Heart left ventricle (tissue), 16 donors: ENCODE data around the gene LHX6. TPM values are rescaled to one million over a fixed set of nuclear protein-coding genes. Genes with fewer than 3 reads are reported as not detected.

Experiments
- ATAC-seq, 4 donors: fragments of 200-7000 bp; cut with Tn5 transposase; one replicate each; pipeline ENCODE4 v1.9.1; 2020 to 2022; ENCODE audit warnings: moderate library complexity in 4 of 4, mild to moderate bottlenecking in 3 of 4, moderate number of reproducible peaks in 1 of 4
- DNase-seq, 5 donors: peaks; one replicate each; pipeline ENCODE4 v3.0.0-alpha.2; 2020
- H3K27ac ChIP-seq, 12 donors: fragments of 200-600 bp; sonication (generic) in 4 of 12; one replicate each; pipeline versions ENCODE4 v1.5.0 to v1.8.0; 2016 to 2022; ENCODE audit warnings: mild to moderate bottlenecking in 2 of 12
- H3K27me3 ChIP-seq, 9 donors: fragments of 200-600 bp; sonication (generic) in 2 of 9; one replicate each; pipeline versions ENCODE4 v1.5.1 to v1.8.0; 2016 to 2022; ENCODE audit warnings: mild to moderate bottlenecking in 3 of 9
- H3K36me3 ChIP-seq, 9 donors: fragments of 200-600 bp; sonication (generic) in 2 of 9; one replicate each; pipeline versions ENCODE4 v1.5.0 to v1.8.0; 2018 to 2022; ENCODE audit warnings: mild to moderate bottlenecking in 2 of 9
- H3K4me1 ChIP-seq, 12 donors: fragments of 200-600 bp; sonication (generic) in 4 of 12; one replicate each; pipeline versions ENCODE4 v1.5.0 to v1.8.0; 2016 to 2022; ENCODE audit warnings: mild to moderate bottlenecking in 3 of 12
- H3K4me3 ChIP-seq, 12 donors: fragments of 200-600 bp; sonication (generic) in 4 of 12; one replicate each; pipeline versions ENCODE4 v1.5.0 to v1.8.0; 2017 to 2022; ENCODE audit warnings: mild to moderate bottlenecking in 9 of 12, moderate library complexity in 4 of 12
- H3K9me3 ChIP-seq, 12 donors: fragments of 200-600 bp; sonication (generic) in 4 of 12; one replicate each; pipeline versions ENCODE4 v1.5.0 to v1.8.0; 2016 to 2022; ENCODE audit warnings: mild to moderate bottlenecking in 1 of 12
- CTCF ChIP-seq, 12 donors: fragments of 200-600 bp; sonication (generic) in 4 of 12; IDR thresholded peaks; one replicate each; pipeline versions ENCODE4 v1.5.0 to v1.8.0; 2018 to 2022; ENCODE audit warnings: antibody characterized with exemption in 12 of 12, mild to moderate bottlenecking in 5 of 12
- POLR2A ChIP-seq, 2 donors: fragments of 450-650 bp; IDR thresholded peaks; one replicate each; pipeline ENCODE4 v1.6.1; 2017; ENCODE audit warnings: antibody characterized with exemption in 2 of 2, mild to moderate bottlenecking in 2 of 2, moderate library complexity in 2 of 2
- WGBS, 4 donors: extraction: QIAGEN DNeasy Blood & Tissue Kit in 2 of 4; methylation state at CpG; one replicate each; pipeline versions ENCODE4 v1.1.5 to v1.1.7; 2013 to 2018; 5-methylcytosine and 5-hydroxymethylcytosine counted together
- intact Hi-C, 10 donors: fragments of 100-400 bp; cut with DNase I; formaldehyde crosslinking; loops; one replicate each; pipeline versions ENCODE4 v1.11.1 to v1.14.2; 2022
- polyA plus RNA-seq, 2 donors: library from polyadenylated mRNA; stranded (reverse); fragments of 200-250 nt; gene quantifications; one replicate each; pipeline ENCODE4 v1.2.3, GENCODE V29; 2013
- total RNA-seq, 9 donors: library from RNA; depleted of rRNA in 2 of 9; stranded (reverse); fragments of >200 nt in 2 of 9; fragmentation: NEBNext Ultra II Directional in 3 of 9; extraction: Animal tissue kit (Norgen Biotek cat#: 25700) in 3 of 9; gene quantifications; one replicate each; pipeline versions ENCODE4 v1.1.0 to v1.2.4, GENCODE V29; 2016 to 2023
- donor health status: ischemic (EF 13 %, LVEDD 7.1; RV severe dilation, severe dysfunction).
- donor health status: healthy with polysubstance abuse.
- donor health status: DM: no; HTN: yes; CAD: no.
- donor health status: DM: no; HTN: no; CAD: no.
- donor health status: ischemic (EF 25% LVEDD 6.9; RV normal size, moderate dysfunction).
- donor health status: ischemic (EF 25% LVEDD 5.7; RV mildly dilated, moderate dysfunction).
- donor health status: healthy.
- donor health status: DM: yes; HTN: yes; CAD: no.
- donor health status: ischemic (EF 35%, LVEDD 5.7; RV mildly dilated, moderate dysfunction).
- donor health status: nonischemic (EF 11% LVEDD 7.7; RV severe dilation, severe dysfunction).
- donor health status: DM: yes; HTN: yes; CAD: no.
- donor health status: PGD.
- donor health status: ischemic (EF 29% LVEDD 5.4; RV normal size, mild dysfunction).
- donor health status: nonischemic (EF 23%, LVEDD 6.1; RV moderate dilation, normal function).

The LHX6 gene
- total and polyA plus RNA-seq, 11 donors: 2.9 to 11.2 (median 6.5) TPM

GRCh38 chr9:122159026-122159924, 69.5 kb downstream of the LHX6 start, which contains the start of the genes MORN5 and NDUFA8:
MORN5 (plus strand) TSS chr9:122159908; CDS start chr9:122159973, 65 bp downstream.
NDUFA8 (minus strand) TSS chr9:122159779; CDS start chr9:122159677, 102 bp downstream.
- no peaks in the 10 kb centered on the region for H3K36me3 ChIP-seq
- peaks cover 4 to 48% (median 34%) of the 10 kb centered on the region in 12 donors for H3K4me1 ChIP-seq
- H3K27ac ChIP-seq: peak within 1 kb of the TSS; percentile 90 to 98 (median 96)
- peak; percentile 95 to 98 (median 97) for DNase-seq
- TF ChIP-seq CTCF (IDR thresholded peaks at IDR 0.05) (peak in 3 of 12 donors; percentile 7 to 10 (median 8)), POLR2A (IDR thresholded peaks at IDR 0.05) (peak; percentile 93 to 94)
- 0 to 2% (median 1%) methylated on average over 41 to 56 of the region's 56 CpGs for WGBS, 4 donors
- no peaks in the 10 kb centered on the region for H3K27me3 ChIP-seq
- intact Hi-C loops: loop anchor here in 4 of 10 donors (2.0 to 10.0 kb wide), 4 partner anchors 93 to 106 kb away; partner anchors contain the start of genes MRRF (in 3 of the 4) and RBM18 (in 3 of the 4)
- H3K9me3 ChIP-seq: peaks cover 0 to 11% (median 0%) of the 10 kb centered on the region in 12 donors
- H3K4me3 ChIP-seq: peak within 1 kb of the TSS; percentile 71 to 98 (median 89)
- peak; percentile 96 to 99 (median 97) for ATAC-seq

GRCh38 chr9:122158202-122158601, 70.6 kb downstream of the LHX6 start:
- Histone ChIP-seq H3K9me3 (peaks cover 0 to 11% (median 0%) of the 10 kb centered on the region in 12 donors), H3K36me3 (no peaks in the 10 kb centered on the region), H3K27ac (peak overlapping the region in 3 of 12 donors; percentile 91 to 98 (median 97)), H3K4me3 (peak overlapping the region in 10 of 12 donors; percentile 71 to 97 (median 89)), H3K4me1 (peaks cover 4 to 58% (median 37%) of the 10 kb centered on the region in 12 donors), H3K27me3 (no peaks in the 10 kb centered on the region)
- intact Hi-C loops: loop anchor here in 4 of 10 donors (2.0 to 10.0 kb wide), 4 partner anchors 94 to 107 kb away; partner anchors contain the start of genes MRRF (in 3 of the 4) and RBM18 (in 3 of the 4)
- DNase-seq (peak in 2 of 5 donors; percentile 36 to 59), ATAC-seq (peak in 3 of 4 donors; percentile 25 to 61 (median 27))
- WGBS, 4 donors: 47 to 60% (median 53%) methylated on average over 3 of the region's 3 CpGs
- TF ChIP-seq POLR2A (IDR thresholded peaks at IDR 0.05) (no peak), CTCF (IDR thresholded peaks at IDR 0.05) (peak in 11 of 12 donors; percentile 22 to 64 (median 38))

- TF ChIP-seq CTCF (IDR thresholded peaks at IDR 0.05) (no peak), POLR2A (IDR thresholded peaks at IDR 0.05) (no peak)
- Histone ChIP-seq H3K27ac (no peak overlapping the region), H3K4me1 (peaks cover 4 to 81% (median 49%) of the 10 kb centered on the region in 12 donors), H3K27me3 (no peaks in the 10 kb centered on the region), H3K4me3 (no peak overlapping the region), H3K36me3 (peaks cover 0 to 20% (median 12%) of the 10 kb centered on the region in 9 donors), H3K9me3 (no peaks in the 10 kb centered on the region)
- 67 to 80% (median 73%) methylated on average over 4 of the region's 4 CpGs for WGBS, 4 donors
- no peak for ATAC-seq
- no peak for DNase-seq
- intact Hi-C loops: loop anchor here in 3 of 10 donors (5.0 to 10.0 kb wide), 3 partner anchors 97 to 109 kb away; partner anchors contain the start of genes MRRF (in 2 of the 3) and RBM18 (in 2 of the 3)
These were observed 73.0 kb downstream of the LHX6 start for GRCh38 chr9:122155796-122156195.

Other genes with a start within 250 kb of the LHX6 start
- gene TTLL11, start 135.6 kb downstream of the LHX6 start, total RNA-seq: 10 to 100 TPM in 1 of 9 donors, 1 to 10 TPM in 8; 4.3 to 10.9 (median 7.9) TPM
- 1 to 10 TPM; 2.7 to 9.5 TPM for gene TTLL11, start 135.6 kb downstream of the LHX6 start, polyA plus RNA-seq
- 100 to 1,000 TPM; 183 to 316 (median 260) TPM for gene NDUFA8, start 69.2 kb downstream of the LHX6 start, total RNA-seq
- 100 to 1,000 TPM; 301 to 919 TPM for gene NDUFA8, start 69.2 kb downstream of the LHX6 start, polyA plus RNA-seq
- not detected for gene MORN5, start 69.0 kb downstream of the LHX6 start, total RNA-seq
- not detected for gene MORN5, start 69.0 kb downstream of the LHX6 start, polyA plus RNA-seq
- gene RBM18, start 35.9 kb upstream of the LHX6 start, total RNA-seq: 10 to 100 TPM; 24.7 to 49.0 (median 38.4) TPM
- gene RBM18, start 35.9 kb upstream of the LHX6 start, polyA plus RNA-seq: 10 to 100 TPM in 1 of 2 donors, 1 to 10 TPM in 1; 7.9 to 18.8 TPM
- gene MRRF, start 35.9 kb upstream of the LHX6 start, total RNA-seq: 10 to 100 TPM; 29.2 to 44.5 (median 36.0) TPM
- gene MRRF, start 35.9 kb upstream of the LHX6 start, polyA plus RNA-seq: 10 to 100 TPM; 27.0 to 48.1 TPM
- 10 to 100 TPM in 2 of 9 donors, 1 to 10 TPM in 7; 2.0 to 24.7 (median 6.3) TPM for gene PTGS1, start 142.1 kb upstream of the LHX6 start, total RNA-seq
- gene PTGS1, start 142.1 kb upstream of the LHX6 start, polyA plus RNA-seq: 1 to 10 TPM in 1 of 2 donors, under 1 TPM in 1; 0.91 to 6.9 TPM
- not detected for gene OR1J1, start 249.0 kb upstream of the LHX6 start, total RNA-seq
- gene OR1J1, start 249.0 kb upstream of the LHX6 start, polyA plus RNA-seq: not detected